Measurements from ENCODE around the gene MAX. TPM values are rescaled to one million over a fixed set of nuclear protein-coding genes. Genes with fewer than 3 reads are reported as not detected.

Gene MAX
- total and polyA plus RNA-seq, 9 of the 15 experiments (the other 6 are each of a cell fraction or from before 2014, with no cell fraction given): 15.4 to 96.5 (median 51.6) TPM

DNA sequence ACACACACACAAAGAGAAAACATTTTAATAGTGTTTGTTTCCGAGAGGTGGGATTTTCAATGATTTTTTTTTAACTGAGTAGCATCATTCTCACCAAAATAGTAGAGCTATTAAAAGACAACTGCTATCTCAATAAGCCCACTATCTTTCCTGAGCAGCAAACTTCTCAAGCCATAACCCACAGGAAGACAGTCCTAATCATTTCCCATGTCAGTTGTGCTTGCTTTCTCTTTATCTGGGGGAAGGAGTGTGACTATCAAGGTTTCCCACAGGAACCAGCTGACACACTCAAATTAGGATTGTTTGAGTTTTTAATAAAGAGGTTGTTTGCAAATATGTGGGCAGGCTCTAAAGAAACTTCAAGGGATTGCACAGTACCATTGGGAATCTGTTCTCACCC is 4.9 kb upstream of the MAX start (continued):
- TF ChIP-seq ELK1 (CRISPR knock-in tag; IDR thresholded peaks at IDR 0.05) (no peak), SETDB1 (IDR thresholded peaks at IDR 0.05; ENCODE audit: low read length) (no peak), PATZ1 (CRISPR knock-in tag; IDR thresholded peaks at IDR 0.05; ENCODE audit: borderline replicate concordance) (no peak), BRD9 (IDR thresholded peaks at IDR 0.05; ENCODE audit: low read depth, partially characterized antibody) (peak; percentile 2), PTRF (tag; IDR thresholded peaks at IDR 0.05) (no peak), MYBL2 (IDR thresholded peaks at IDR 0.05; ENCODE audit: low read depth) (no peak), MYBL2 (CRISPR knock-in tag; IDR thresholded peaks at IDR 0.05; ENCODE audit: borderline replicate concordance) (no peak), STAT6 (CRISPR knock-in tag; IDR thresholded peaks at IDR 0.05) (no peak), ZC3H8 (IDR thresholded peaks at IDR 0.05) (no peak), ARID1B (IDR thresholded peaks at IDR 0.05) (peak; percentile 93), DIDO1 (tag; IDR thresholded peaks at IDR 0.05; ENCODE audit: low read depth) (no peak), PML (IDR thresholded peaks at IDR 0.05; ENCODE audit: low read length) (peak; percentile 77), FOXA3 (CRISPR knock-in tag; conservative IDR thresholded peaks at IDR 0.05 in 1 of 2, IDR thresholded peaks at IDR 0.05 in 1 of 2) (0 out of 4 replicates have a peak, but pooled peaks of 1 of the 2 experiments have one; percentile 20), ZNF311 (CRISPR knock-in tag; IDR thresholded peaks at IDR 0.05) (peak; percentile 64; the same call in 1 of the 2 replicates), ARID2 (IDR thresholded peaks at IDR 0.05) (no peak), TRIM28 (IDR thresholded peaks at IDR 0.05) (no peak), CBX5 (IDR thresholded peaks at IDR 0.05; ENCODE audit: borderline replicate concordance, low read depth) (no peak), ZNF668 (CRISPR knock-in tag; IDR thresholded peaks at IDR 0.05) (no peak), CBFA2T2 (conservative IDR thresholded peaks at IDR 0.05) (peak; percentile 90), PRMT5 (CRISPR knock-in tag; IDR thresholded peaks at IDR 0.05) (no peak), ETV6 (IDR thresholded peaks at IDR 0.05; ENCODE audit: borderline replicate concordance in 1 of 2, low read depth in 2 of 2, low read length in 1 of 2) (0 out of 4 replicates have a peak, but pooled peaks of 1 of the 2 experiments have one; percentile 37), ETV6 (CRISPR knock-in tag; IDR thresholded peaks at IDR 0.05; ENCODE audit: borderline replicate concordance) (no peak), CGGBP1 (CRISPR knock-in tag; IDR thresholded peaks at IDR 0.05) (no peak)
- TF ChIP-seq, protein P1, sequence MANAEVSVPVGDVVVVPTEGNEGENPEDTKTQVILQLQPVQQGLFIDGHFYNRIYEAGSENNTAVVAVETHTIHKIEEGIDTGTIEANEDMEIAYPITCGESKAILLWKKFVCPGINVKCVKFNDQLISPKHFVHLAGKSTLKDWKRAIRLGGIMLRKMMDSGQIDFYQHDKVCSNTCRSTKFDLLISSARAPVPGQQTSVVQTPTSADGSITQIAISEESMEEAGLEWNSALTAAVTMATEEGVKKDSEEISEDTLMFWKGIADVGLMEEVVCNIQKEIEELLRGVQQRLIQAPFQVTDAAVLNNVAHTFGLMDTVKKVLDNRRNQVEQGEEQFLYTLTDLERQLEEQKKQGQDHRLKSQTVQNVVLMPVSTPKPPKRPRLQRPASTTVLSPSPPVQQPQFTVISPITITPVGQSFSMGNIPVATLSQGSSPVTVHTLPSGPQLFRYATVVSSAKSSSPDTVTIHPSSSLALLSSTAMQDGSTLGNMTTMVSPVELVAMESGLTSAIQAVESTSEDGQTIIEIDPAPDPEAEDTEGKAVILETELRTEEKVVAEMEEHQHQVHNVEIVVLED (CRISPR knock-in tag; IDR thresholded peaks at IDR 0.05): no peak

Data from K562 (cell line).